ENCODE data around the gene GNL1.

Gene GNL1, protein sequence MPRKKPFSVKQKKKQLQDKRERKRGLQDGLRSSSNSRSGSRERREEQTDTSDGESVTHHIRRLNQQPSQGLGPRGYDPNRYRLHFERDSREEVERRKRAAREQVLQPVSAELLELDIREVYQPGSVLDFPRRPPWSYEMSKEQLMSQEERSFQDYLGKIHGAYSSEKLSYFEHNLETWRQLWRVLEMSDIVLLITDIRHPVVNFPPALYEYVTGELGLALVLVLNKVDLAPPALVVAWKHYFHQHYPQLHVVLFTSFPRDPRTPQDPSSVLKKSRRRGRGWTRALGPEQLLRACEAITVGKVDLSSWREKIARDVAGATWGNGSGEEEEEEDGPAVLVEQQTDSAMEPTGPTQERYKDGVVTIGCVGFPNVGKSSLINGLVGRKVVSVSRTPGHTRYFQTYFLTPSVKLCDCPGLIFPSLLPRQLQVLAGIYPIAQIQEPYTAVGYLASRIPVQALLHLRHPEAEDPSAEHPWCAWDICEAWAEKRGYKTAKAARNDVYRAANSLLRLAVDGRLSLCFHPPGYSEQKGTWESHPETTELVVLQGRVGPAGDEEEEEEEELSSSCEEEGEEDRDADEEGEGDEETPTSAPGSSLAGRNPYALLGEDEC

GRCh38 chr6:30556066-30556905 lies at the start of gene GNL1:
TSS of gene GNL1 (minus strand) at chr6:30556489. CDS start at chr6:30556203, 286 bp downstream.
- DNase-seq (ENCODE audit: low spot score), result peak; percentile 91

GRCh38 chr6:30603961-30604360 lies 47.7 kb upstream of the GNL1 start:
- no peak for DNase-seq (ENCODE audit: low spot score)

DNA sequence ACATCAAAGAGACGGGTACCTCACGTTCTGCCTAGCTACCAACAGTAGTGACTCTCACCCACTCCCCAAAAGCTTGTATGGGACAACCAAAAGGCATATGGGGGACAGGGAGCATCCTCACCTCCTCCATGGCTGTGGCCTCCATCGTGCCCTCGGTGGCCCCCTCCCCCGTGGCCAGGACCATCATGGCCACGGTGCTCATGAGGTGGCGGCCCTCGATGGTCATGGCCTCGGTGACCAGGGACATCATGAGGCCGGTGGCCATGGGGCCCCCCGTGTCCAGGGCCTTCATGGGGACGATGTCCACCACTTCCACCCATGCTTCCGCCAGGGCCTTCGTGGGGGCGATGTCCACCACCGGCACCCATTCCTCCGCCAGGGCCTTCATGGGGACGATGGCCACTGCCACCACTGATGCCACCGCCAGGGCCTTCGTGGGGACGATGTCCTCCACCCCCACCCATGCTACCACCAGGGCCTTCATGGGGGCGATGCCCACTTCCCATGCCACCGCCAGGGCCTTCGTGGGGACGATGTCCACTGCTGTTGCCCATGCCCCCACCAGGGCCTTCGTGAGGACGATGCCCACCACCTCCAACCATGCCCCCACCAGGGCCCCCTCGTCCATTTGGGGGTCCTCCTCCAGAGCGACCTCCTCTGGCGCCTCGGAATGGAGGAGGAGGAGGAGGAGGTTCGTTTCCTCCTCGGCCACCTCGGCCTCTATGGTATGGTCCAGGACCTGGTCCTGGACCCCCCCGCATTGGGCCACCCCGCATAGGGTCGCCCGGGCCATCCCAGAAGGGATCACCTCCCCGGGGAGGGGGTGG lies 45.7 kb upstream of the GNL1 start:
- DNase-seq (ENCODE audit: low spot score), result no peak

- no peak for DNase-seq (ENCODE audit: low spot score)
Observed at GRCh38 chr6:30601436-30601814, 45.1 kb upstream of the GNL1 start.

- no peak for DNase-seq (ENCODE audit: low spot score)
Observed at GRCh38 chr6:30600451-30600961, 44.2 kb upstream of the GNL1 start.

DNA sequence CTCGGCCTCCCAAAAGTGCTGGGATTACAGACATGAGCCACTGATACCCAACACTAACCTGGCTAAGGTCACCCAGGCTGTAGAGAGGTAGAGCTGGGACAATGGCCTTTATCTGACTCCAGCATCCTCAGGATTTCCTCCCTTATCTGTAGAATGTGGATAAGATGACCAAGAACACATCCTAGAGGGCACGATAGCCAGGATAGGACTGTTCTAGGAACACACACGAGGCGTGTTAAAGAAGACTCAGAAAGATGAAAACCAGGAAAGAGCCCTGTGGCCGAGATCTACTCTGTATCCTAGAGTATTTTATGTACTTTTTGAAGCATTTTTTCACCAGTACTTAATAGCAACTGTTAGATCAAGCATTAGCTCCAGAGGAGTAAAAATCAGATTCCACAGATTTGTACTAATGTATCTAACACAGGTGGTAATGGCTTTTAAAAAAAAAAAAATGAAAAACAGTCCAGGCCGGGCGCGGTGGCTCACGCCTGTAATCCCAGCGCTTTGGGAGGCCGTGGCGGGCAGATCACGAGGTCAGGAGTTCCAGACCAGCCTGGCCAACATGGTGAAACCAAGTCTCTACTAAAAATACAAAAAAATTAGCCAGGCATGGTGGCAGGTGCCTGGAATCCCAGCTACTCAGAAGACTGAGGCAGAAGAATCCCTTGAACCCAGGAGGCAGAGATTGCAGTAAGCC lies 43.5 kb upstream of the GNL1 start:
- DNase-seq (ENCODE audit: low spot score), result no peak

- DNase-seq (ENCODE audit: low spot score), result no peak
Observed at GRCh38 chr6:30598912-30599624, 42.8 kb upstream of the GNL1 start.

DNA sequence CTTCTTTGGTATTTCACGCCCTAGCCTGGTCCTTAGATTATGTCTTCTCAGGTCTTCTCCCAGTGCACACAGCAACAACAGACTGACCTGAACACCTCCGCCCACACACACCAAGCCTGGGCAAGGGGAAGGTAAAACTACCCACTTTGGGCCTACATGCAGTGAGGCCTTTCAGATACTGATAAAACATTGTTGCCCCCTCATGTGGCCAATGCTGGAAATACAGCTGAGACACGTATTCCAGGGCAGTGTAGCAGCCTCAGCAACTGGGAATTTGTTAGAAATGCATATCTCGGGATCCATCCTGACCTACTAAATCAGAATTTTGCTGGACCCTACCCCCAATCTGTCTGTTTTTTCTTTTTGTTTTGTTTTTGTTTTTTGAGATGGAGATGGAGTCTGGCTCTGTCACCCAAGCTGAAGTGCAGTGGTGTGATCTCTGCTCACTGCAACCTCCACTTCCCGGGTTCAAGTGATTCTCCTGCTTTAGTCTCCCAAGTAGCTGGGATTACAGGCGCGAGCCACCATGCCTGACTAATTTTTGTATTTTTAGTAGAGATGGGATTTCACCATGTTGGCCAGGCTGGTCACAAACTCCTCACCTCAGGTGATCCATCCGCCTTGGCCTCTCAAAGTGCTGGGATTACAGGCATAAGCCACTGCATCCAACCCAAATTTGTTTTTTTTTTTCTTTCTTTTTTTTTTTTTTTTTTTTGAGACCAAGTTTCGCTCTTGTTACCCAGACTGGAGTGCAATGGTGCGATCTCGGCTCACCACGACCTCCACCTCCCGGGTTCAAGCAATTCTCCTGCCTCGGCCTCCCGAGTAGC lies 41.2 kb upstream of the GNL1 start:
- peak; percentile 80 for DNase-seq (ENCODE audit: low spot score)

- DNase-seq (ENCODE audit: low spot score), result no peak
Observed at GRCh38 chr6:30592287-30592686, 36.0 kb upstream of the GNL1 start.

GRCh38 chr6:30591008-30591407 lies 34.7 kb upstream of the GNL1 start:
- DNase-seq (ENCODE audit: low spot score), result no peak

GRCh38 chr6:30590509-30590908 lies 34.2 kb upstream of the GNL1 start:
- no peak for DNase-seq (ENCODE audit: low spot score)

GRCh38 chr6:30589754-30590358 lies 33.6 kb upstream of the GNL1 start:
- no peak for DNase-seq (ENCODE audit: low spot score)

- no peak for DNase-seq (ENCODE audit: low spot score)
Observed at GRCh38 chr6:30583921-30584320, 27.6 kb upstream of the GNL1 start.

GRCh38 chr6:30578051-30578450 lies 21.8 kb upstream of the GNL1 start:
- DNase-seq (ENCODE audit: low spot score), result no peak

- DNase-seq (ENCODE audit: low spot score), result no peak
Observed at GRCh38 chr6:30573113-30573512, 16.8 kb upstream of the GNL1 start.

GRCh38 chr6:30572148-30572547 lies 15.9 kb upstream of the GNL1 start:
- no peak for DNase-seq (ENCODE audit: low spot score)

DNA sequence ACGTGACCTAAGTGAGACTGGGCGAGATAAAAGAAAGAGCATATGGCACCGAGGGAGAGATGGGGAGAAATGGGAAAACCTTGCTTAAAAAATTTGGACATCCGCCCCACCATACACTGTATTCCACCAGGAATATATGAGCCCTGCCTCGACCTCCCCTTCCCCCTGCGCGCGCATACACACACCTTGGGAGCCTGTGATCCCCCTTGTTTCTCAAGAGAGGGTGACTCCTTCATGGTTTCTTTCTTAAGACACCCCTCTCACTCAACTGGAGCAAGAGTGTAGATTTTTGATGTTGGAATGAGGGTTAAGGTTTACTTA lies 15.4 kb upstream of the GNL1 start:
- no peak for DNase-seq (ENCODE audit: low spot score)

GRCh38 chr6:30571075-30571761 lies 14.9 kb upstream of the GNL1 start, which contains the start of gene ABCF1:
TSS of gene ABCF1 (plus strand) at chr6:30571442. CDS start at chr6:30571488, 46 bp downstream.
- DNase-seq (ENCODE audit: low spot score), result peak; percentile 99

- DNase-seq (ENCODE audit: low spot score), result no peak
Observed at GRCh38 chr6:30570740-30571074, 14.4 kb upstream of the GNL1 start.

Data from ecto neural progenitor cell (in vitro differentiated cells).